NCI-H345 treated with DMSO at 0.1 percent for 48 hours (cell line): Measurements from ENCODE around the gene OR5F1.

Experiments
- DNase-seq: peaks from one replicate; lab custom pipeline; 2025; ENCODE audit not compliant: unreplicated experiment; lab: John Stamatoyannopoulos, UW

The OR5F1 gene

DNA sequence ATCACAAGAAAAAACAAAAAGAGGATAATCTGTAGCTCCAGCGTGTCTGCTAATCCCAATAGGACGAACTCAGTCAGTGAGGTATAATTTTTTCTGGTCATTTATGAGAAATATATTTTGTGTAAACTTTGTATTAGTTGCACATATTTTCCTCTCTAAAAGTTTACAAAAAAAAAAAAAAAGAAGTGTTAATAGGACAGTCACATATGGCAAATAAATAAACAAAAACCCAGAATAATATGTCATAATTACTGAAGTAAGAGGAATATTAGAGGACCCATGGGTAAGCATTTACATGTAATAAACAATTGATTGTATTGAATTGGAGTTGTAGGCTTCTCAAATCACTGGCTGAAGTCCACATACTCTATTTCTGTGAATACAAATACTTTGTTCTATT is at the start of gene OR5F1:
Gene OR5F1 (minus strand): TSS at position 101 of the 400 bp plus-strand sequence. CDS start 0 bp downstream, at position 101.
- no peak for DNase-seq

DNA sequence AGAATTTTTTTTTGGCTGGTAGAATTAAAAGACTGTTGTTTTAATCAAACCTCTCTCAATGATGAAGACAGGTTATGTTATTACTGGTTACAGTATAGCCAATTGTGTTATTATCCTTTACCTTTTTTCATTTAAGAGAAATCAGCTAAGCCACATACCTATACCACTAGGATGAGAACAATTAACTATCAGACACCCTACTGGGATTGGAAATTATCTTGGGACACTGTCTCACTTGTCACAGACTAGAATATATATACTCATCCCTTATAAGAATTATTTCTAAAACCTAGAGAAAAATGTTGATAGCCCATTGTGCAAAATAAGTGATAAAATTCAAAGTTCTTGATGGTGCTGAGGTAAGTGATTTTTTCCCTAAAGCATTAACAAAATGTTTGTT is 32.9 kb upstream of the OR5F1 start, which contains the start of gene OR5AS1:
Gene OR5AS1 (plus strand): TSS at position 301 of the 400 bp plus-strand sequence. CDS start 2,765 bp downstream, outside the sequence.
- no peak for DNase-seq

GRCh38 chr11:56013805-56014204 is 19.4 kb upstream of the OR5F1 start:
- DNase-seq: no peak

GRCh38 chr11:56010716-56011115 is 16.3 kb upstream of the OR5F1 start:
- DNase-seq: no peak

GRCh38 chr11:55970935-55971334 is 23.5 kb downstream of the OR5F1 start:
- DNase-seq: no peak

GRCh38 chr11:55969845-55970244 is 24.6 kb downstream of the OR5F1 start, which contains the start of gene OR10AG1:
TSS of gene OR10AG1 (minus strand) at chr11:55969945. CDS start at chr11:55969907, 38 bp downstream.
- no peak for DNase-seq

GRCh38 chr11:55967914-55968313 is 26.5 kb downstream of the OR5F1 start:
- no peak for DNase-seq

- DNase-seq: no peak
Measured at GRCh38 chr11:55966391-55966790, 28.0 kb downstream of the OR5F1 start.

- no peak for DNase-seq
Measured at GRCh38 chr11:55956521-55956920, 37.9 kb downstream of the OR5F1 start.

DNA sequence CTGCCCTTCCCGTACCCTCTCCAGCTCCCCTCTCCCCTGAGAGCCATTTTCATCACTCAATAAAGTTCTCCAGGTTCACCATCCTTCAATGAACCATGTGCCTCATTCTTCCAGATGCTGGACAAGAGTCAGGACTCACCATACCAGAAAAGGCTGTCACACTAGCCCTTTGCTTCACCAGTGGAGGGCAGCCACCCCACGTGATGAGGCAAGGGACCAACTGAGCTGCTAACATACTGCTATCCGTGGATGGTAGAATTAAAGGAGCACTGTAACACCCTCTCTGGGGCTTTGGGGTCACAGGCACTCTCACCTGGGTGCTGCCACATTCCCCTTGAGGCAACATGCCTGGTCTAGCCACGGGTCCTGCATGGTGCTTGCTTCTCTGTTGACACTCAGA is 45.1 kb downstream of the OR5F1 start:
- DNase-seq: no peak
